Nephron progenitor cell (in vitro differentiated cells): ENCODE measurements around the gene MUC16.
"Not testable (repeated sequence)": the region's sequence is repeated elsewhere in the genome, so short reads cannot be mapped to it uniquely, and the experiment has no call there.

Experiments used
- DNase-seq: peaks from one replicate; pipeline ENCODE4 v3.0.0; 2021
- H3K27ac Mint-ChIP-seq: 2 replicates; pipeline ENCODE4 v1.8.0; 2021; ENCODE audit warnings: mild to moderate bottlenecking, moderate library complexity, mixed read lengths
- H3K27me3 Mint-ChIP-seq: 2 replicates; pipeline ENCODE4 v1.8.0; 2021; ENCODE audit warnings: mild to moderate bottlenecking, low read depth, mixed read lengths; ENCODE audit not compliant: poor library complexity
- H3K36me3 Mint-ChIP-seq: 2 replicates; pipeline ENCODE4 v1.8.0; 2021; ENCODE audit warnings: low read depth, mixed read lengths
- H3K4me1 Mint-ChIP-seq: 2 replicates; pipeline ENCODE4 v1.8.0; 2021; ENCODE audit warnings: mixed read lengths
- H3K4me3 Mint-ChIP-seq: 2 replicates; pipeline ENCODE4 v1.8.0; 2021; ENCODE audit warnings: mild to moderate bottlenecking, moderate library complexity, mixed read lengths
- H3K9me3 Mint-ChIP-seq: 2 replicates; pipeline ENCODE4 v1.8.0; 2021; ENCODE audit warnings: mild to moderate bottlenecking, moderate library complexity, mixed read lengths
- CTCF ChIP-seq: fragments of 200-600 bp; sonication (generic); IDR thresholded peaks from 2 replicates; pipeline ENCODE4 v1.5.0; 2021; ENCODE audit warnings: antibody characterized with exemption

Gene MUC16

GRCh38 chr19:9009935-9010651 lies at the start of gene MUC16:
MUC16 (minus strand) TSS chr19:9010409.
- H3K4me3 Mint-ChIP-seq: no peak within 1 kb of the TSS
- no peaks in the 10 kb centered on the region for H3K9me3 Mint-ChIP-seq
- no peaks in the 10 kb centered on the region for H3K36me3 Mint-ChIP-seq
- peaks cover 12% of the 10 kb centered on the region for H3K27me3 Mint-ChIP-seq
- H3K27ac Mint-ChIP-seq: peak within 1 kb of the TSS; percentile 86
- DNase-seq: no peak
- peaks cover 28% of the 10 kb centered on the region for H3K4me1 Mint-ChIP-seq
- TF ChIP-seq CTCF: no peak

- H3K9me3 Mint-ChIP-seq: peaks cover 11% of the 10 kb centered on the region
- peaks cover 9% of the 10 kb centered on the region for H3K27me3 Mint-ChIP-seq
- TF ChIP-seq CTCF: no peak
- H3K27ac Mint-ChIP-seq: peak overlapping the region; percentile 97
- DNase-seq: peak; percentile 13
- H3K36me3 Mint-ChIP-seq: no peaks in the 10 kb centered on the region
- peak overlapping the region; percentile 7 for H3K4me3 Mint-ChIP-seq
- peaks cover 52% of the 10 kb centered on the region for H3K4me1 Mint-ChIP-seq
Measured at GRCh38 chr19:9058905-9059667, 48.9 kb upstream of the MUC16 start.

GRCh38 chr19:9057505-9058258 lies 47.5 kb upstream of the MUC16 start:
- H3K27ac Mint-ChIP-seq: peak overlapping the region; percentile 98
- peaks cover 16% of the 10 kb centered on the region for H3K9me3 Mint-ChIP-seq
- no peak for TF ChIP-seq CTCF

GRCh38 chr19:9056131-9056530 lies 45.9 kb upstream of the MUC16 start:
- peaks cover 16% of the 10 kb centered on the region for H3K9me3 Mint-ChIP-seq
- not testable (repeated sequence) for H3K4me3 Mint-ChIP-seq, H3K36me3 Mint-ChIP-seq, H3K27ac Mint-ChIP-seq, DNase-seq, H3K27me3 Mint-ChIP-seq
- peaks cover 49% of the 10 kb centered on the region for H3K4me1 Mint-ChIP-seq

More at GRCh38 chr19:9057505-9058258, 47.5 kb upstream of the MUC16 start:
- no peak for DNase-seq
- peaks cover 7% of the 10 kb centered on the region for H3K27me3 Mint-ChIP-seq
- H3K4me1 Mint-ChIP-seq: peaks cover 57% of the 10 kb centered on the region
- H3K4me3 Mint-ChIP-seq: no peak overlapping the region
- H3K36me3 Mint-ChIP-seq: no peaks in the 10 kb centered on the region

GRCh38 chr19:9054765-9055164 lies 44.6 kb upstream of the MUC16 start:
- Mint-ChIP-seq H3K27ac (peak overlapping the region; percentile 96), H3K9me3 (peaks cover 16% of the 10 kb centered on the region), H3K36me3 (no peaks in the 10 kb centered on the region), H3K4me1 (peaks cover 42% of the 10 kb centered on the region), H3K4me3 (no peak overlapping the region), H3K27me3 (peaks cover 4% of the 10 kb centered on the region)
- no peak for DNase-seq
- no peak for TF ChIP-seq CTCF

GRCh38 chr19:9054207-9054606 lies 44.0 kb upstream of the MUC16 start:
- no peak overlapping the region for H3K27ac Mint-ChIP-seq
- no peaks in the 10 kb centered on the region for H3K36me3 Mint-ChIP-seq
- DNase-seq: no peak
- peaks cover 13% of the 10 kb centered on the region for H3K9me3 Mint-ChIP-seq
- no peak overlapping the region for H3K4me3 Mint-ChIP-seq
- peaks cover 37% of the 10 kb centered on the region for H3K4me1 Mint-ChIP-seq
- TF ChIP-seq CTCF: no peak
- H3K27me3 Mint-ChIP-seq: peaks cover 4% of the 10 kb centered on the region

- not testable (repeated sequence) for H3K4me3 Mint-ChIP-seq, H3K27me3 Mint-ChIP-seq, H3K9me3 Mint-ChIP-seq, H3K36me3 Mint-ChIP-seq, DNase-seq
- H3K4me1 Mint-ChIP-seq: peaks cover 32% of the 10 kb centered on the region
- peak overlapping the region; percentile 60 for H3K27ac Mint-ChIP-seq
Measured at GRCh38 chr19:9053674-9054073, 43.5 kb upstream of the MUC16 start.
